ENCODE results near the gene NSD1.
"Not testable (repeated sequence)": the region's sequence is repeated elsewhere in the genome, so short reads cannot be mapped to it uniquely, and the experiment has no call there.

Gene NSD1

GRCh38 chr5:177249761-177250537 lies 116.4 kb downstream of the NSD1 start:
- H3K4me3 ChIP-seq (replicated peaks in 1 of 2; ENCODE audit: low read depth in 2 of 2, low read length in 2 of 2) = no peak overlapping the region
- no peak for DNase-seq (ENCODE audit: low read depth in 2 of 2)
- no peak for TF ChIP-seq CTCF (IDR thresholded peaks at IDR 0.05; ENCODE audit: low read depth, low read length)

- TF ChIP-seq CTCF (IDR thresholded peaks at IDR 0.05; ENCODE audit: low read depth, low read length) = no peak
Observed at GRCh38 chr5:177253252-177253651, 119.7 kb downstream of the NSD1 start.

GRCh38 chr5:177256296-177256695 lies 122.7 kb downstream of the NSD1 start:
- no peak overlapping the region for H3K4me3 ChIP-seq (replicated peaks in 1 of 2; ENCODE audit: low read depth in 2 of 2, low read length in 2 of 2)
- TF ChIP-seq CTCF (IDR thresholded peaks at IDR 0.05; ENCODE audit: low read depth, low read length) = no peak
- peak in 1 of 2 donors; percentile 18 for DNase-seq (ENCODE audit: low read depth in 2 of 2)

More at GRCh38 chr5:177253252-177253651, 119.7 kb downstream of the NSD1 start:
- no peak overlapping the region for H3K4me3 ChIP-seq (replicated peaks in 1 of 2; ENCODE audit: low read depth in 2 of 2, low read length in 2 of 2)
- DNase-seq (ENCODE audit: low read depth in 2 of 2) = no peak

GRCh38 chr5:177258711-177259110 lies 125.1 kb downstream of the NSD1 start:
- DNase-seq (ENCODE audit: low read depth in 2 of 2); H3K4me3 ChIP-seq (replicated peaks in 1 of 2; ENCODE audit: low read depth in 2 of 2, low read length in 2 of 2): not testable (repeated sequence)

GRCh38 chr5:177260961-177261360 lies 127.4 kb downstream of the NSD1 start:
- H3K4me3 ChIP-seq (replicated peaks in 1 of 2; ENCODE audit: low read depth in 2 of 2, low read length in 2 of 2) = no peak overlapping the region
- no peak for TF ChIP-seq CTCF (IDR thresholded peaks at IDR 0.05; ENCODE audit: low read depth, low read length)
- no peak for DNase-seq (ENCODE audit: low read depth in 2 of 2)

- DNase-seq (ENCODE audit: low read depth in 2 of 2) = no peak
- no peak overlapping the region for H3K4me3 ChIP-seq (replicated peaks in 1 of 2; ENCODE audit: low read depth in 2 of 2, low read length in 2 of 2)
- TF ChIP-seq CTCF (IDR thresholded peaks at IDR 0.05; ENCODE audit: low read depth, low read length) = no peak
Observed at GRCh38 chr5:177261510-177261909, 127.9 kb downstream of the NSD1 start.

- no peak for DNase-seq (ENCODE audit: low read depth in 2 of 2)
- no peak for TF ChIP-seq CTCF (IDR thresholded peaks at IDR 0.05; ENCODE audit: low read depth, low read length)
- H3K4me3 ChIP-seq (replicated peaks in 1 of 2; ENCODE audit: low read depth in 2 of 2, low read length in 2 of 2) = no peak overlapping the region
Observed at GRCh38 chr5:177264178-177264577, 130.6 kb downstream of the NSD1 start.
